Measurements from ENCODE around the gene GALNTL6.
"Not testable (repeated sequence)": the region's sequence is repeated elsewhere in the genome, so short reads cannot be mapped to it uniquely, and the experiment has no call there.

GALNTL6 gene

DNA sequence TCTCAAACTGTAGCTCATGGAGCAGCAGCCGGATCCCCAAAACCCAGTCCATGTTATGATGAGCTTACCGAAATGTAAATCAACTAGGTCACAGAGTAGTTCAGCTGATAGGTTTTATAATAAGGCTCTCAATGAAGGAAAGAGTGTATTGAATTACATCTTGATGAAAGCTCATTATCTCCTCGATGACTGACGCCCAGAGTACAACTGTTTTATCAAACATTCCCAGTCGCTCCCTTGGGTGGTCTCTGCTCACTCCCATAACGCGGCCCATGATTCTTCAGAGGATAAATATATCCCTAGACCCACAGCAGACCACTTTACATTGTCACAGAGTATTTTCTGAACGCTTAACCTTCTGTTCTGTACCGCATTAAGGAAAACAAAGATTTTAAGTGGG is 903.1 kb downstream of the GALNTL6 start:
- H3K4me1 ChIP-seq (ENCODE audit: insufficient read depth, insufficient read length): no peaks in the 10 kb centered on the region
- H3K9ac ChIP-seq (ENCODE audit: insufficient read length, low read depth): no peak overlapping the region
- DNase-seq (ENCODE audit: low read depth, low spot score): no peak
- TF ChIP-seq YY1 (IDR thresholded peaks at IDR 0.05; ENCODE audit: insufficient read depth, insufficient read length) (no peak), ZNF274 (IDR thresholded peaks at IDR 0.05; ENCODE audit: low read depth, low read length) (no peak), SUZ12 (IDR thresholded peaks at IDR 0.05; ENCODE audit: extremely low read depth, insufficient read depth, insufficient read length) (no peak)
- no peaks in the 10 kb centered on the region for H3K36me3 ChIP-seq (ENCODE audit: insufficient read depth, insufficient read length, low read length)
- H3K4me3 ChIP-seq (ENCODE audit: insufficient read length, low read depth): no peak overlapping the region
- H3K9me3 ChIP-seq (ENCODE audit: insufficient read depth, low read length): no peaks in the 10 kb centered on the region
- H3K27me3 ChIP-seq (ENCODE audit: insufficient read depth, insufficient read length): no peaks in the 10 kb centered on the region

- no peaks in the 10 kb centered on the region for H3K27me3 ChIP-seq (ENCODE audit: insufficient read depth, insufficient read length)
- no peak for DNase-seq (ENCODE audit: low read depth, low spot score)
- no peak overlapping the region for H3K9ac ChIP-seq (ENCODE audit: insufficient read length, low read depth)
- no peak overlapping the region for H3K4me3 ChIP-seq (ENCODE audit: insufficient read length, low read depth)
- no peaks in the 10 kb centered on the region for H3K9me3 ChIP-seq (ENCODE audit: insufficient read depth, low read length)
- H3K4me1 ChIP-seq (ENCODE audit: insufficient read depth, insufficient read length): no peaks in the 10 kb centered on the region
- no peak for TF ChIP-seq YY1 (IDR thresholded peaks at IDR 0.05; ENCODE audit: insufficient read depth, insufficient read length)
- TF ChIP-seq SUZ12 (IDR thresholded peaks at IDR 0.05; ENCODE audit: extremely low read depth, insufficient read depth, insufficient read length): no peak
- TF ChIP-seq ZNF274 (IDR thresholded peaks at IDR 0.05; ENCODE audit: low read depth, low read length): no peak
- H3K36me3 ChIP-seq (ENCODE audit: insufficient read depth, insufficient read length, low read length): no peaks in the 10 kb centered on the region
Observed at GRCh38 chr4:172721659-172722058, 908.5 kb downstream of the GALNTL6 start.

- Histone ChIP-seq H3K36me3 (ENCODE audit: insufficient read depth, insufficient read length, low read length) (no peaks in the 10 kb centered on the region), H3K4me1 (ENCODE audit: insufficient read depth, insufficient read length) (no peaks in the 10 kb centered on the region), H3K9ac (ENCODE audit: insufficient read length, low read depth) (no peak overlapping the region), H3K9me3 (ENCODE audit: insufficient read depth, low read length) (no peaks in the 10 kb centered on the region), H3K4me3 (ENCODE audit: insufficient read length, low read depth) (no peak overlapping the region), H3K27me3 (ENCODE audit: insufficient read depth, insufficient read length) (no peaks in the 10 kb centered on the region)
- TF ChIP-seq YY1 (IDR thresholded peaks at IDR 0.05; ENCODE audit: insufficient read depth, insufficient read length) (no peak), ZNF274 (IDR thresholded peaks at IDR 0.05; ENCODE audit: low read depth, low read length) (no peak), SUZ12 (IDR thresholded peaks at IDR 0.05; ENCODE audit: extremely low read depth, insufficient read depth, insufficient read length) (no peak)
- no peak for DNase-seq (ENCODE audit: low read depth, low spot score)
Observed at GRCh38 chr4:172725581-172725980, 912.4 kb downstream of the GALNTL6 start.

DNA sequence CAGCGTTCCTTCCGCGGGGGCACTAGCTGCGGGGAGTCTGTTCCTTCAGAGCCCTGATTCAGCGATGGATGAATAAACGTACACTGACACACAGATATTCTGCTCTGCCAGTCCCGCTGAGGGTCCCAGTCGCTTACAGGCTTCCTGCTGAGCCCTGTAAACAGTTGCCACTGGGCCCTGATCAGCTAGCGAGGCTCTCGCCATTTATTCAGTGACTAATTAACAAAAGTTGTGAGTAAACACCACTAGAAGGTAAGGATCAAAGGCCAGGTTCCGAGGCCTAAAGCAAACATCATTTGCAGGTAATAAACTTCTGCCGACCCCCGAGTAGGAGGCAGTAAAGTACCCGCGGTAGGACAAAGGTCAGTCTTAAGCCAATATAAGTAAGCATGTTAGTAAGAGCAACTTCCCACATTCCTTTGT is 912.8 kb downstream of the GALNTL6 start:
- DNase-seq (ENCODE audit: low read depth, low spot score): no peak
- Histone ChIP-seq H3K9me3 (ENCODE audit: insufficient read depth, low read length) (no peaks in the 10 kb centered on the region), H3K36me3 (ENCODE audit: insufficient read depth, insufficient read length, low read length) (no peaks in the 10 kb centered on the region), H3K27me3 (ENCODE audit: insufficient read depth, insufficient read length) (no peaks in the 10 kb centered on the region), H3K4me1 (ENCODE audit: insufficient read depth, insufficient read length) (no peaks in the 10 kb centered on the region), H3K4me3 (ENCODE audit: insufficient read length, low read depth) (no peak overlapping the region), H3K9ac (ENCODE audit: insufficient read length, low read depth) (no peak overlapping the region)
- TF ChIP-seq YY1 (IDR thresholded peaks at IDR 0.05; ENCODE audit: insufficient read depth, insufficient read length) (no peak), ZNF274 (IDR thresholded peaks at IDR 0.05; ENCODE audit: low read depth, low read length) (no peak), SUZ12 (IDR thresholded peaks at IDR 0.05; ENCODE audit: extremely low read depth, insufficient read depth, insufficient read length) (no peak)

GRCh38 chr4:172727631-172728030 is 914.4 kb downstream of the GALNTL6 start:
- H3K9ac ChIP-seq (ENCODE audit: insufficient read length, low read depth): no peak overlapping the region
- no peaks in the 10 kb centered on the region for H3K36me3 ChIP-seq (ENCODE audit: insufficient read depth, insufficient read length, low read length)
- H3K27me3 ChIP-seq (ENCODE audit: insufficient read depth, insufficient read length): no peaks in the 10 kb centered on the region
- DNase-seq (ENCODE audit: low read depth, low spot score): no peak
- TF ChIP-seq SUZ12 (IDR thresholded peaks at IDR 0.05; ENCODE audit: extremely low read depth, insufficient read depth, insufficient read length): no peak
- no peak for TF ChIP-seq YY1 (IDR thresholded peaks at IDR 0.05; ENCODE audit: insufficient read depth, insufficient read length)
- H3K4me3 ChIP-seq (ENCODE audit: insufficient read length, low read depth): no peak overlapping the region
- H3K4me1 ChIP-seq (ENCODE audit: insufficient read depth, insufficient read length): no peaks in the 10 kb centered on the region
- H3K9me3 ChIP-seq (ENCODE audit: insufficient read depth, low read length): no peaks in the 10 kb centered on the region

DNA sequence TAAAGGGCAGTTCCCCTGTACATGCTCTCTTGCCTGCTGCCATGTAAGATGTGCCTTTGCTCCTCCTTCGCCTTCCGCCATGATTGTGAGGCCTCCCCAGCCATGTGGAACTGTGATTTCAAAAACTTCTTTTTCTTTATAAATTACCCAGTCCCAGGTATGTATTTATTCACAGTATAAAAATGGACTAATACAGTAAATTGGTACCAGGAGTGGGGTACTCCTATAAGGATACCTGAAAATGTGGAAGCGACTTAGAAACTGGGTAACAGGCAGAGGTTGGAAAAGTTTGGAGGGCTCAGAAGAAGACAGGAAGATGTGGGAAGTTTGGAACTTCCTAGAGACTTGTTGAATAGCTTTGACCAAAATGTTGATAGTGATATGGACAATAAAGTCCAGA is 920.4 kb downstream of the GALNTL6 start:
- H3K9ac ChIP-seq (ENCODE audit: insufficient read length, low read depth); H3K4me3 ChIP-seq (ENCODE audit: insufficient read length, low read depth); DNase-seq (ENCODE audit: low read depth, low spot score); H3K4me1 ChIP-seq (ENCODE audit: insufficient read depth, insufficient read length); H3K36me3 ChIP-seq (ENCODE audit: insufficient read depth, insufficient read length, low read length); H3K27me3 ChIP-seq (ENCODE audit: insufficient read depth, insufficient read length): not testable (repeated sequence)
- H3K9me3 ChIP-seq (ENCODE audit: insufficient read depth, low read length): peaks cover 20% of the 10 kb centered on the region; the same call in 1 of the 2 replicates

- Histone ChIP-seq H3K9me3 (ENCODE audit: insufficient read depth, low read length) (peaks cover 20% of the 10 kb centered on the region; the same call in 1 of the 2 replicates), H3K9ac (ENCODE audit: insufficient read length, low read depth) (no peak overlapping the region), H3K27me3 (ENCODE audit: insufficient read depth, insufficient read length) (no peaks in the 10 kb centered on the region), H3K4me3 (ENCODE audit: insufficient read length, low read depth) (no peak overlapping the region), H3K36me3 (ENCODE audit: insufficient read depth, insufficient read length, low read length) (no peaks in the 10 kb centered on the region), H3K4me1 (ENCODE audit: insufficient read depth, insufficient read length) (no peaks in the 10 kb centered on the region)
- TF ChIP-seq ZNF274 (IDR thresholded peaks at IDR 0.05; ENCODE audit: low read depth, low read length) (no peak), YY1 (IDR thresholded peaks at IDR 0.05; ENCODE audit: insufficient read depth, insufficient read length) (no peak), SUZ12 (IDR thresholded peaks at IDR 0.05; ENCODE audit: extremely low read depth, insufficient read depth, insufficient read length) (no peak)
- no peak for DNase-seq (ENCODE audit: low read depth, low spot score)
Observed at GRCh38 chr4:172734555-172734954, 921.4 kb downstream of the GALNTL6 start.

DNA sequence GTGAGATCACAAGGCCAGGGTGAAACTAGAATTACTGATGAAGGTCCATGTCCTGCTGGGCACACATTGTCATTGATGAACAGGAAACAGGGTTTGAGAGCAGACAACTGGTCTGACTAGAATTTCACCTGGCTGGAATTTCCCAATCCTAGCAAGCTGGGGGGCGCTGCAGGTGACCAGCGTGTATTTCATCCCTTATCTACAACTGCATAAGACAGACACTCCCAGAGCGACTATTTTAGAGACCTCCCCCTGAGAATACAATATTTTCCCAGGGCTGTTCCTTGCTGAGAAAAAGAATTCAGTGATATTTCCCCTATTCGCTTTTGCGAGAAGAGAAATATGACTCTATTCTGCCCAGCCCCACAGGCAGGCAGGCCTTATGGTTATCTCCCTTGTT is 922.8 kb downstream of the GALNTL6 start:
- Histone ChIP-seq H3K27me3 (ENCODE audit: insufficient read depth, insufficient read length) (no peaks in the 10 kb centered on the region), H3K4me3 (ENCODE audit: insufficient read length, low read depth) (no peak overlapping the region), H3K36me3 (ENCODE audit: insufficient read depth, insufficient read length, low read length) (no peaks in the 10 kb centered on the region), H3K9me3 (ENCODE audit: insufficient read depth, low read length) (peaks cover 20% of the 10 kb centered on the region; the same call in 1 of the 2 replicates), H3K9ac (ENCODE audit: insufficient read length, low read depth) (no peak overlapping the region), H3K4me1 (ENCODE audit: insufficient read depth, insufficient read length) (no peaks in the 10 kb centered on the region)
- TF ChIP-seq SUZ12 (IDR thresholded peaks at IDR 0.05; ENCODE audit: extremely low read depth, insufficient read depth, insufficient read length) (no peak), YY1 (IDR thresholded peaks at IDR 0.05; ENCODE audit: insufficient read depth, insufficient read length) (no peak), ZNF274 (IDR thresholded peaks at IDR 0.05; ENCODE audit: low read depth, low read length) (no peak)
- no peak for DNase-seq (ENCODE audit: low read depth, low spot score)
